Subcutaneous adipose tissue (tissue), 4 donors: ENCODE results near the gene RAB37. TPM values are rescaled to one million over a fixed set of nuclear protein-coding genes. Genes with fewer than 3 reads are reported as not detected.

Source experiments
- total RNA-seq, 4 donors: library from RNA; depleted of rRNA; stranded (reverse); fragments of >200 nt; gene quantifications; one replicate each; pipeline ENCODE4 v1.1.0, GENCODE V29; 2016
- TF ChIP-seq, protein P1 (sequence below): fragments of 450-650 bp; IDR thresholded peaks from one replicate; pipeline ENCODE4 v1.5.1; 2016; ENCODE audit warnings: low read depth, mild to moderate bottlenecking, control low read depth, antibody characterized with exemption, moderate library complexity

Gene RAB37
- total RNA-seq, 4 donors from 2014 or later, result 1.0 to 2.4 (median 1.9) TPM; not detected in 1

DNA sequence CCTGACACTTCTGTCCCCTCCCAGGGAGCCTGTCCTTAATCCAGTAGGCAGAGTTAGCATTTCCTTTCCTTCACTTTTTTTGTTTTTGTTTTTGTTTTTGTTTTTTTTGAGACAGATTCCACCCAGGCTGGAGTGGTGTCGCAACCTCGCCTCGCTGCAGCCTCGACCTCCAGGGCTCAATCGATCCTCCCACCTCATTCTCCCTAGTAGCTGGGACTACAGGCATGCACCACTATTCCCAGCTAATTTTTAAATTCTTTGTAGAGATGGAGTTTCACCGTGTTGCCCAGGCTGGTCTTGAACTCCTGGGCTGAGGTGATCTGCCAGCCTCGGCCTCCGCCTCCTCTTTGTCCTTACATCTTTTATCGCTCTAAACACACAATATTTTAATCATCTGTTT lies 15.4 kb downstream of the RAB37 start:
- TF ChIP-seq, protein P1, sequence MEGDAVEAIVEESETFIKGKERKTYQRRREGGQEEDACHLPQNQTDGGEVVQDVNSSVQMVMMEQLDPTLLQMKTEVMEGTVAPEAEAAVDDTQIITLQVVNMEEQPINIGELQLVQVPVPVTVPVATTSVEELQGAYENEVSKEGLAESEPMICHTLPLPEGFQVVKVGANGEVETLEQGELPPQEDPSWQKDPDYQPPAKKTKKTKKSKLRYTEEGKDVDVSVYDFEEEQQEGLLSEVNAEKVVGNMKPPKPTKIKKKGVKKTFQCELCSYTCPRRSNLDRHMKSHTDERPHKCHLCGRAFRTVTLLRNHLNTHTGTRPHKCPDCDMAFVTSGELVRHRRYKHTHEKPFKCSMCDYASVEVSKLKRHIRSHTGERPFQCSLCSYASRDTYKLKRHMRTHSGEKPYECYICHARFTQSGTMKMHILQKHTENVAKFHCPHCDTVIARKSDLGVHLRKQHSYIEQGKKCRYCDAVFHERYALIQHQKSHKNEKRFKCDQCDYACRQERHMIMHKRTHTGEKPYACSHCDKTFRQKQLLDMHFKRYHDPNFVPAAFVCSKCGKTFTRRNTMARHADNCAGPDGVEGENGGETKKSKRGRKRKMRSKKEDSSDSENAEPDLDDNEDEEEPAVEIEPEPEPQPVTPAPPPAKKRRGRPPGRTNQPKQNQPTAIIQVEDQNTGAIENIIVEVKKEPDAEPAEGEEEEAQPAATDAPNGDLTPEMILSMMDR, result no peak

DNA sequence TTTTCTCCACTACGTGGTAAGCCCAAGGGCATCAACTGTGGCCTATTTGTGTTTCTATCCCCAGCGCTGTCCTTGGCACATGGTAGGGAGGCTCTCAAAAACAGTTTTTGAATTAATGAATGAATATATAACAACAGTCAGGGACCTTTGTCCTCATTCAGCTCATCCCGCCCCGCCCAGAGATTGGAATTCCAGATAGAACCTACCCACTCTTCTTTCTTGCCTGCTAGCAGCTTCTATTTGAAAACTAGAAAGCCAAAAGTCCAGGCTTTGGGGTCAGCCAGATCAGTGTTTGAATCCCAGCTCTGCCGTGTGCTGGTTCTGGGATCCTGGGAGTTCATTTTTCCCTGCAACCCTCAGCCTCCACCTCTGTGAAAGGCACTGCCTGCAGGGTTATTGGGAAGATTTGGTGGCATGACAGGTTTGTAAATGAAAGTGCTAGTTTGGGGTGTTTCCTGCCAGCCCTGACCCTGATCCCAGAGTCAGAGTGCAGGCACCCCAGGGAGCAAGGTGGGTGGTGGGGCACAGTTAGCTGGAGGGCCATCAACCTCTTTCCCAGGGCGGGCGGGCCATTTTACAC lies 15.9 kb downstream of the RAB37 start:
- TF ChIP-seq, protein P1, result no peak

DNA sequence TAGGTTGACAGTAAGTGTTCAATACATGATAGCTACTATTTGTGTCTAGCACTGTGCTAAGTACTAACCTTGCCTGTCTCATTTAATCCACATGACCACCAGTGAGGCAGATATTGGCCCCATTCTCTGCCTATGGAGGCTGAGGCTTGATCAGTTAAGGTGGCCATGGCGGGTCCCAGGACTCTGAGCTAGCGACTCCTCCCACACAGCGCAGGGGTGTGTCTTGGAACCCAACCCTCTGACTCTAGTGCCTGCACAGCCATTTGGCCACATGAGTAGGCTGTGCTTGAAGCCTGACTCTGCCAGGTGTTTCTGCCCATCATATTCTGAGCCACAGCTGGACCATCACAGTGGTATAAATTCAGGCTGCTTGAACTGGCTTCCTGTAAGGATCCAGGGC lies 17.8 kb downstream of the RAB37 start:
- TF ChIP-seq, protein P1, result no peak

DNA sequence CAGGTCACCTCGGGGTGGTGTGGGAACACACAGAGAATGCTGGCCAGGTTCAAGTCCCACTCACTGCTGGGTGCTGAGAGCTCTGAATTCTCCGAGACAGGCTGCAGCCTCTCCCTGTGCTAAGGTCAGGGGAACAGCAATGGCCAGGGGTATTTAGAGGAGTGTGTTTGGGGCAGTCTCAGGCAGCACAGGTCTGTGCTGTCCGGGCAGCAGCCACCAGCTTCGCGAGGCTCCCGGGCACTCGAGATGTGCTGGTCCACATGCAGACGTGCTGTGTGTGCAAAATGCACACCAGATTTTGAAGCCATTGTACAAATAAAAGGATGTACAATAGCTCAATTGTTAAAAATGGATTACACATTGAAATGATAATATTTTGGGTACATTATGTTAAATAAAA lies 18.5 kb downstream of the RAB37 start:
- TF ChIP-seq, protein P1, result no peak

DNA sequence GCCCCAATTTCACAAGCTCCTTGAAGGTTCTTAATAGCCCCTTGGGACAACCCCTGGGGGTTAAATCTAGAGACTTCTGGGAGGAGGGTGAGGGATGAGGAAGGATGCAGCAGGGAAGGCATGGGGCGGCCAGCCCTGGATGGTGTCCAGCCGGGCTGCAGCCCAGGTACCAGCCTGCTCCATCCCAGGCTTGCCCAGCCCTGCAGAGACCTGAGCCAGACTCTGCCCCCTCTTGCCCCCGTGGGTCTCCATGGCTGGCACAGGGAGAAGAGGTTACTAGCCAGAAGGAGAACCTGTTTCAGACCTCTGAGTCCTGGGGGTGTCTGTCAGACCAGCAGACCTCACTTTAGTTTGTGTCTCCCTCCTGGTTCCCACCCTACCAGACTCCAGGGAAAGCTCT lies 19.8 kb downstream of the RAB37 start:
- TF ChIP-seq, protein P1, result no peak

DNA sequence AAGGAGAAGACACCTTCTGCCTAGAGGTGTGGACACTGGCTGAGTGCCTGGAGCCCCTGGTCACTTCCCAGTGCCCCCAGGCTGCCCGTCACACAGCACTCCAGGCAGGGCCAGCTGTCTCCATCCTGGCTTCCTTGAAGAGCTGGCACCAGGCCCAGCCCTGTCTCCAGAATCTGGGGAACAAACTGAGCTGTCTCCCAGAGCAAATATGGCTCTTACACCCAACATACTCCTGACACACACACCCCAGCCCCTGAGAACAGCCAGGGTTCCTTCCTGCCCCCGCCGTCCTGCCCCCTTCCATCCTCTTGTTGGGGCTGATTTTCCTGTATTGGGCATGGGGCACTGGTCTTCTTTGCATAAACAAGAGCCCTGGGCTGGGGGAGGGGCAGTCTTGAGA lies 20.4 kb downstream of the RAB37 start:
- TF ChIP-seq, protein P1, result no peak

DNA sequence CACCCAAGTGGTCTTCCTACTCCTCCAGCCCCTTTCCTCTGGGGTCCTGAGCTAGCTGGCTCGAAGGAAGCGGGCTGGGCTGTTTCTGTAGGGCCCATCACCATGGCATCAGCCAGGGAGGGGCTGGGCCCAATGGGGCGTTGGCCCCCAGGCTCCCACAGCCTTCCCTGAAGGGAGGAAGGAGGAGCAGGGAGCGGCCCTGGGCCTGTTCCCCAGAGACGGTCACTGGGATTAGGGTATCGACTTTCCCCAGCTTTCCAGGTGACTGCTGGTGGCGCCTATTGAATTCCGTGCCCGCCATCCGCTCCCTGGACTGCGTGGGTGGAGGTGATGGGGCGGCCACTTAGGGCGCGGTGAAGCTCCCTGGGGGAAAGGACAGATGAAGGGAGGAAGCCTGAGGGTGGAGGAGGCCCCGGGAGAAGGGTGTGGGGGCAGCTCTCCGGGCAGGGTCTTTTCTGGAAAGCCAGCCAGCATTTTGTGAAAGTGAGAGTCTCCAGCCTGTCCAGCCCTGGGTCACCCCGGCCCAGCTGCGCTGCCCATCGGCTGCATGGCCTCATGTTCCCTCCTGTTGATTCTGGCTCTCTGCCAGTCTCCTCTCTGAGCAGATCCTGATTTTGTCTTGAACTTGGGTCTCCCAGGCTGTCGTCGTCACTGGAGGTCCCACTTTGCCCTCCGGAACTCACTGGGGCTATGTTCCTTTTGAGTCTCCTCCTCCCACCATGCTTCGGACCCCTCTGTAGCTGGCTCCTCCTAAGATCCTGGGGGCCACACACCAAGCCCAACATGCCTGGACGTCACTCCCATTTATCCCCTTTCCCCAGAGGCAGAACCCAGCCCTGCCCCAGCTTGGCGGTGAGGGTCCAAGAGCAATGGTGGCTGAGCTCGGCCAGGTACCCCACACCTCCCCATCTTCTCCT lies 21.1 kb downstream of the RAB37 start:
- TF ChIP-seq, protein P1, result no peak
